DMS79 treated with DMSO at 0.1 percent for 48 hours (cell line): ENCODE results near the gene OR7E24.
"Not testable (repeated sequence)": the region's sequence is repeated elsewhere in the genome, so short reads cannot be mapped to it uniquely, and the experiment has no call there.

ENCODE experiments used
- DNase-seq: peaks from one replicate; lab custom pipeline; 2025; lab: John Stamatoyannopoulos, UW

The OR7E24 gene

DNA sequence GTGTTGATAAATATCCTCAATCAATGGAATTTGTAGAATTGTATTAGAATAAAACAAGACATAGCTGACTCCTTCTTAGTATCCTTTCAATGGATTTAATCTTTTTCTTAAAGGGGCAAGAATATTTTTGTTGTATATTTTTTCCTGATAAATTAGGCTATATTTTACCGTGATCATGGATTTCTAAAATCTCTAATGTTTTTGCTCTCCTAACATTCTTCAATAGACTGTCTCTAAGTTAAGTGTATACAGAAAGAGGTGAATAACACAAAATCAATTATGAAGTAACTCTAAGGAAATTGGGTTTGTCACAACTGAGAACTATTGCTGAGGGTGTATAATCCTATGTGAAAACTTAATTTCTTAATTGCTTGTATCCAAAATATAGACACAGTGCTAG lies at the start of gene OR7E24:
OR7E24 (plus strand) TSS at position 301 of the 400 bp plus-strand sequence. CDS start 114 bp downstream, outside the sequence.
- DNase-seq = no peak

DNA sequence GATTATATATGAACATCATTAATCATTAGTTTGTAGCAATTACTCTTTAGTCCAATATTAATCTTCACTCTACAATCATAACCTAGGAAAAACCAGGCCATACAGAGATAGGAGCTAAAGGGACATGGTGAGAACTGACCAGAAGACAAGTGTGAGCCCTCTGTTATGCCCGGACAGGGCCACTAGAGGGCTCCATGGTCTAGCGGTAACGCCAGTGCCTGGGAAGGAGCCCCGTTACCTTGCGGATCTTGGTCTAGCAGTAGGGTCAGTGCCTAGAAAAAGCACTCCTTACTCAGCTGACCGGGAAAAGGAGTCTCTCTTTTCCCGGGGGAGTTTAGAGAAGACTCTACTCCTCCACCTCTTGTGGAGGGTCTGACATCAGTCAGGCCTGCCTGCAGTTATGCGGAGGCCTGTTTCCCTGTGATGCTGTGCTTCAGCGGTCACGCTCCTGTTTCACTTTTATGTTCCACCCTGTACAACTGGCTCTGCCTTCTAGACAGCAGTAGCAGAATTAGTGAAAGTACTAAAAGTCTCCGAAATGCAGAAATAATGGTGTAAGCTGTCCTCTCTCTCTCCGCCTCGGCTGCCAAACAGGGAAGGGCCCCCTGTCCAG lies 45.1 kb upstream of the OR7E24 start:
- DNase-seq = peak; percentile 56

DNA sequence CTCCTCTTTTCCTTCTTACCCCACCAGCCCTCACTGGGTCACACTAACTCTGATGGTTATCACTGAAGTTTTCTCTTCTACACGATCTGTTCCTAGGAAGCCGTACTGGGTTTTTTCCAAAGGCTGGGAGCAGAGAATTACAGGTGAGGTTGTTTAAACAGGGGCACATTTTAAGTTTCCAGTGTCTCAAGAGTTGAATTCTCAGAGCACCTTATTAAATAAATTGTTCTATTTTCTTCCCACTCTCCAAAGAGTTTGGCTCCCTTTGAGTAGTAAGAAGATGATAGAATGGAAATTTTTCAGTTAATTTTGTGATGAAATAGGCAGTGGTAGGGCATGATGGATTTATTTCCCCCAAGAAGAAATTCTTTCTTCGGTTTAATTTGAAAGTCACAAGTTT lies 31.2 kb upstream of the OR7E24 start, which contains the start of gene OR7D4:
OR7D4 (minus strand) TSS at position 101 of the 400 bp plus-strand sequence. CDS start 4,752 bp downstream, outside the sequence.
- no peak for DNase-seq

GRCh38 chr19:9251236-9251635 lies 506 bp downstream of the OR7E24 start:
- no peak for DNase-seq

DNA sequence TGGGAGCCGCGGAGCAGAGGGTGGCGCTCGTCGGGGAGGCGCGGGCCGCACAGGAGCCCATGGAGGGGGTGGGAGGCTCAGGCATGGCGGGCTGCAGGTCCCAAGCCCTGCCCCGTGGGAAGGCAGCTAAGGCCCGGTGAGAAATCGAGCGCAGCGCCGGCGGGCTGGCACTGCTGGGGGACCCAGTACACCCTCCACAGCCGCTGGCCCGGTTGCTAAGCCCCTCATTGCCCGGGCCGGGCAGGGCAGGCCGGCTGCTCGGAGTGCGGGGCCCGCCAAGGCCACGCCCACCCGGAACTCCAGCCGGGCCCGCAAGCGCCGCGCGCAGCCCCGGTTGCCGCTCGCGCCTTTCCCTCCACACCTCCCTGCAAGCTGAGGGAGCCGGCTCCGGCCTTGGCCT lies 32.8 kb downstream of the OR7E24 start:
- not testable (repeated sequence) for DNase-seq

- no peak for DNase-seq
Measured at GRCh38 chr19:9289231-9289884, 38.6 kb downstream of the OR7E24 start.

DNA sequence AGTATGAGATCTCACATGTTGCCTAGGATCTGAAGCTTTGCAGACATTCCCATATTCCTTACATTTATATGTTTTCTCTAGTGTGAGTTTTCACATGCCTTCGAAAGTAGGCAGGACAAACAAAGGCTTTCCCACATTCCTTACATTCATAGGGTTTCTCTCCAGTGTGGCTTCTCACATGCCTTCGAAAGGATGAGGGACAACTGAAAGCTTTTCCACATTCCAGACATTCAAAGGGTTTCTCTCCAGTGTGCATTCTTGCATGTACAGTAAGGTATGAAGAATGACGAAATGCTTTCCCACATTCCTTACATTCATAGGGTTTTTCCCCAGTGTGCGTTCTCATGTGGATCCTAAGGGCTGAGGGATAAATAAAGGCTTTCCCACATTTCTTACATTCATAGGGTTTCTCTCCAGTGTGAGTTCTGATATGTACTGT lies 44.7 kb downstream of the OR7E24 start:
- no peak for DNase-seq

- DNase-seq = no peak
Measured at GRCh38 chr19:9296336-9296735, 45.6 kb downstream of the OR7E24 start.
